HG02840 (cell line): ENCODE results near the gene CIROP.

Source experiments
- ATAC-seq: cut with Tn5 transposase; IDR thresholded peaks from one replicate; pipeline ENCODE4 v1.9.1; 2021; ENCODE audit warnings: mild to moderate bottlenecking, moderate library complexity, moderate number of reproducible peaks; ENCODE audit not compliant: unreplicated experiment, low FRiP score

Gene CIROP, protein sequence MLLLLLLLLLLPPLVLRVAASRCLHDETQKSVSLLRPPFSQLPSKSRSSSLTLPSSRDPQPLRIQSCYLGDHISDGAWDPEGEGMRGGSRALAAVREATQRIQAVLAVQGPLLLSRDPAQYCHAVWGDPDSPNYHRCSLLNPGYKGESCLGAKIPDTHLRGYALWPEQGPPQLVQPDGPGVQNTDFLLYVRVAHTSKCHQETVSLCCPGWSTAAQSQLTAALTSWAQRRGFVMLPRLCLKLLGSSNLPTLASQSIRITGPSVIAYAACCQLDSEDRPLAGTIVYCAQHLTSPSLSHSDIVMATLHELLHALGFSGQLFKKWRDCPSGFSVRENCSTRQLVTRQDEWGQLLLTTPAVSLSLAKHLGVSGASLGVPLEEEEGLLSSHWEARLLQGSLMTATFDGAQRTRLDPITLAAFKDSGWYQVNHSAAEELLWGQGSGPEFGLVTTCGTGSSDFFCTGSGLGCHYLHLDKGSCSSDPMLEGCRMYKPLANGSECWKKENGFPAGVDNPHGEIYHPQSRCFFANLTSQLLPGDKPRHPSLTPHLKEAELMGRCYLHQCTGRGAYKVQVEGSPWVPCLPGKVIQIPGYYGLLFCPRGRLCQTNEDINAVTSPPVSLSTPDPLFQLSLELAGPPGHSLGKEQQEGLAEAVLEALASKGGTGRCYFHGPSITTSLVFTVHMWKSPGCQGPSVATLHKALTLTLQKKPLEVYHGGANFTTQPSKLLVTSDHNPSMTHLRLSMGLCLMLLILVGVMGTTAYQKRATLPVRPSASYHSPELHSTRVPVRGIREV

DNA sequence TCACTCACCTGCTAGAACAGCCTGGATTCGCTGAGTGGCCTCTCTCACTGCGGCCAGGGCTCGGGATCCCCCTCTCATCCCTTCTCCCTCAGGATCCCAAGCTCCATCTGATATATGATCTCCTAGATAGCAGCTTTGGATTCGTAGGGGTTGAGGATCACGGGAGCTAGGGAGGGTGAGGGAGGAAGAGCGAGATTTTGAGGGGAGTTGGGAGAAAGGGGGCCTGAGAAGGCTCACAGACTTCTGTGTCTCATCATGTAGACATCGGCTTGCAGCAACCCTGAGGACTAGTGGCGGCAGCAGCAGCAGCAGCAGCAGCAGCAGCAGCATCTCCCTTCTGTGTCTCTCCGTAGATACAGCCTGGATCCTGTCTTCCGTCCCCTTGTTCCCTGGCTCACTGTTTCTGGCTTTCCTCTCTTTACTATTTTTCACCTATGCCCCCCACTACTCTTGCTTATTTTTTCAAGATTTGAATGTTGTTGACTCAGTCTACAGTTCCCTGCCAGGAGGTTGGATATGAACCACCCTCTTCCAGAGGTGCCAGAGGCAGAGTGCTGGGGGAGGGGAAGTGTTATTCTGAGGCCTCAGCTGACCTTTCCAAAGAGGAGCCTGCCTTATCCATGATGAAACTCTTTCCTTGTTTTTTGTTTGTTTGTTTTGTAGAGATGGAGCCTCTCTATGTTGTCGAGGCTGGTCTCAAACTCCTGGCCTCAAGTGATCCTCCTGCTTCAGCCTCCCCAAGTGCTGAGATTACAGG lies at the start of gene CIROP:
Gene CIROP, minus strand, starts transcription at position 399 of the 757 bp plus-strand sequence. Its CDS starts 69 bp downstream, at position 330.
- no peak for ATAC-seq

DNA sequence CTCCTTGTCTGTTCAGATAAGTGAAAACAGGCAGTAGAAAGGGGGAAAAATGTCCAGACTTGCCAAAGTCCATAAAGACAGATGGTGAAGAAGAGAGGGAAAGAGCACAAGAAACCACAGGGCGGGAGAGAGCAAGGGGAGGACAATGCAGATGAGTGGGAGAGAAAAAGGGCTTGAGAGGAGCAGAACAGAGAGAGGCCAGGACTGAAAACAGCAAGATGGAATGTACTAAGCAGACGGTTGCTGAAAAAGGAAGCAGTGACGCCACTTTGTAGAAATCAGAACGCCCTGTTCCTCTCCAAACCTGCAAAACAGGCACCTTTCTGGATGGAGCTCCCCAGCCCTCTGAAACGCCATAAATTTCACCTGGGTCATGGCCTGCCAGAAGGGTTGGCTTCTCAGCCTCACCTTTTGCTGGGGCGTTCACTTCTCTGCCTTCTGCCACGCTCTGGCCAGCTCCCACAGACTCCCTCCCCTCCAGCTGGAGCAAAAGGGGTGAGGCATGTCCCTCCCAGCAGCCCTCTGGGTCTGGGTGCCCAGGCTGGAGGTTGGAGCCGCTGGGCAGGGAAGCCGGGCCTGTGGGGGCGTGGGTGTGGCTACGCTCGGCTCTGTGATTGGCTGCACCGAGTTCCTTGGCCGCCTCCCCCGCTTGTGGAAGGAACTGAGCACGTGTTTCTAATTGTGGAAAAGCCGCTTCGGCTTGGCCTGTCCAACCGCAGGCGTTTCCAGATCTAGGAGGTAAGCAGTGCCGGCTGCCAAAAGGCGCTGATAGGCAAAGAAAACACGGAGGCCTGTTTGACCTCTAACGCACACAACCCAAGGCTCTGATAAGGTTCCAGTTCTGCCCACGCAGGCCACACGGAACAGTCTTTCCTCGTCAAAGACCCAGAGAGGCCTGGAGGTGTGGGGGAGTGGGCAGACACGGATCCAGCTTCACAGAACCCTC lies 49.3 kb upstream of the CIROP start:
- no peak for ATAC-seq

DNA sequence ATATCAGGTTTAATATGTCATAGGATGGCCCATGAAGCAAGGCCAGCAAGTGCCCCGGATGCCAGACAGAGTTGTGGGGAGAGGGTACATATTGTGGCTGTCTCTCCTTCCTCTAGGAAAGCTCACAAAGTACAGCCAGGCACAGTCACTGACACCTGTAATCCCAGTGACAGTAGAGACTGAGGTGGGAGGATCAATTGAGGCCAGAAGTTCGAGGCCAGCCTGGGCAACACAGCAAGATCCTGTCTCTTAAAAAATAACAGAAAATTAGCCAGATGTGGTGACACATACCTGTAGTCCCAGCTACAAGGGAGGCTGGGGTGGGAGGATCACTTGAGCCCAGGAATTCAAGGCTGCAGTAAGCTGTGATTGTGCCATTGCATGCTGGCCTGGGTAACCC lies 46.6 kb upstream of the CIROP start:
- ATAC-seq: no peak

DNA sequence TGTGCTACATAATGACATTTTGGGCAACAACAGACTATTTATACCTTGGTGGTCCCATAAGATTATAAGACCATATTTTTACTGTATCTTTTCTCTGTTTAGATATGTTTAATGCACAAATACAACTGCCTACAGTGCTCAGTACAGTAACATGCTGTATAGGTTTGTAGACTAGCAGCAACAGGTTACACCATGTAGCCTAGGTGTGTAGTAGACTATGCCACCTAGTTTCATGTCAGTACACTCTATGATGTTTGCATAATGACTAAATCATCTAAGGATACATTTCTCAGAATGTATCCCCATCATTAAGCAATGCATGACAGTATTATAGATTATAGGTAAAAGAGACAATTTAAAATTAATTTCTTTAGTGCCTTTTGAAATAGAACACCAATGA lies 45.0 kb upstream of the CIROP start:
- no peak for ATAC-seq

DNA sequence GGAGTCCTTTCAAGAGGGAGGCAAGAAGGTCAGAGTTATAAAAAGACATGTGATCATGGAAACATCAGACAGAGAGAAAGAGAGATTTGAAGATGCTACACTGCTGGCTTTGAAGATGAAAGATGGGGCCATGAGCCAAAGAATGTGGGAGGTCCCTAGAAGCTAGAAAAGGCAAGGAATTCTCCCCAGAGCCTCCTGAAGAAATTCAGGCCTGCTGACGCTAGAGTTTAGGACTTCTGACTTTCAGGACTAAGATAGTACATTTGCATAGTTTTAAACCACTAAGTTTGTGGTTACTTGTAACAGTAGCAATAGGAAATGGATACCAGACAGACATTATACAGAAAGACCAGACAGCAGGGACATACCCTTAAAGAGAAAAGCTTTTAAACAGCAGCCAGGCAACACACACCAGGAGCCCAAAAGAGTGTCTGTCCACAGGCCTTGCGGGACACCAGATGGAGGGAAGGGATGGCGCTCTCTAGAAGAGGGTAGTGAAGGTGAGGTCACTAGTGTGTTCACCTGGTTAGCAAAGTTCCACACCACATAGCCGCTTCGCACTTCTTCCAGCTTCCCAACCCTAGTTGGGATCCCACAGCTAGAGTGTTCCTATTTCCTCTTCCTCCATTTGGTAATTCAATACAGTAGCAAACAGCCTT lies 43.9 kb upstream of the CIROP start:
- ATAC-seq: no peak

DNA sequence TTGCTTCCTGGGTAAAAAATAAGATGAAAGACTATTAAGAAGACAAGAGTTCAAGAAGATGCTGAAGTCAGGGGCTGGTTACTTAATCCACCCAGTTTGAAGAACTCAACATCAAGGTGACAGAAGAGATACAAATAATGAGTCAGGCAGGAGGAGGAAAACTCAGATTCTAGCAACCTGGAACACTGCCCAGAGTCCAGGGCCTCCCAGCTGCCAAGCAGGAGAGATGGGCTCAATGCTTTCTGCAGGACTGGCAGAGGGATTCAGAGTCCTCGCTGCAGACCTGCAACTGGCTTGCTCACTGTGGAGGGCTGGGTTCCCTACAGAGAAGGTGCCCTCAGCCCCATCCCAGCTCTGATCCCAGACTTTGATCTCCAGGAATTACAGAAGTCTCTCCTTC lies 42.9 kb upstream of the CIROP start:
- ATAC-seq: no peak

DNA sequence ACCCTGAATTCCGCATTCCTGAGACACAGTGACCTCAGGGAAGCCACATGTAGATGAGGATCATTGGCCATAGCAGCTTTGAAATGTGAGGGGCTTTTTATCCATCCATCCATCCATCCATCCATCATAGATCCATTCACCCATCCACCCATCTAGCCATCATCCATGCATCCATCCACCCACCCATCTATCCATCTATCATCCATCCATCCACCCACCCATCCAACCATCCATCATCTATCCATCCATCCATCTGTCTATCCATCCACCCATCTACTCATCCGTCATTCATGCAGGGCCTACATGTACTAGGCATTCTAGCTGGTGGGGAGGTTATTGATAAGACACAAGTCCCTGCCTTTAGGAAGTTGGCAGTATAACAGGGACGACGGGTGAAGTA lies 42.2 kb upstream of the CIROP start:
- no peak for ATAC-seq

DNA sequence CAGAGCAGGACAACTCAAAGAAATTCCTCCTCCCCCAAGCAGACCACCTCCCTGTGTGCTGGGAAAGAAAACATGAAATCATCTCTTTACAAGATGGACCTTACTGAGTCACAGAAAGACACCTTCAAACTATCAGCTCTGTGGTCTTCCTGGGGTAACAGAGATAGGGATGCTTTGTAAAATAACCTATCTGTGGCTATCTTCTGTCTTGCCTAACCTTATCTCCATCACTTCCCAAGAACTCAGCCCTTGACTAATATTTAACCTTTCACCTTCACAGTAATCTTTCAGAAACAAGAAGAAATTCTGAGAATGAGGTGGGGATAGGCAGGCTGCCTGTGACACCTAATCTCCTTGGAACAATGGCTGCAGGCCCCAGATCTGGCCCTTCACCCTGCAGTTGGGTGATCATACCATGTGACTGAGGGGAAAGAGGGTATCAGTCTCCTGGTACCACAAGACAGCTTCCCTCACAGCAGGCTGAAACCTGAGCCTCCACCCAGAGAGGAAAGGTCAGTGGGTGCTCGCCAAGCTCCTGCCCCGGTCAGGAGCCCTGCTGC lies 41.6 kb upstream of the CIROP start:
- ATAC-seq: no peak

DNA sequence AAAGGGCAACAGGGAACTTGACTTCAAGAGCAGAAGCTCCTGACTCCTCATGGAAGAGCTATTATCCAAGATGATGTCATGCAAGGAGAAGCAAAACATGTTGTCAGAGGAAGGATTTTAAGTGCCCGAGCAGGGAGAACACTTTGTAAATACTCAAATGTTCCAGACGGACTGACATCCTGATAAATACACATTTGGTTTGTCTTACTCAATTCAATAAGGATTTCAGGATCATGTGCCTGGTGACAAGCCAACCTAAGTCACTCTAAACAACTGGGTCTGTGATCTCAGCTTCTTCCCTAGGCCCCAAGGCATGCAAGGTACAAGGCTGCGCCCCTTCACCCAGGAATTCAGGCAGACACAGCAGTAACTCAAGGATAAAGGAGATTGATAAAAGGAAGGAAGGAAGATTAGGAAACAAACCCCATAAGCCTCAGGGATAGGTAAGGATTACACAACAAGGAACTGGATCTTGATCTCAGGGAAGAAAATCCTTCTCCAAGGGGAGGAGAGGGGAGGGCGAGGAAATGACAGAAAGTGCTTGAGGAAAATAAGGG lies 41.1 kb upstream of the CIROP start:
- no peak for ATAC-seq

DNA sequence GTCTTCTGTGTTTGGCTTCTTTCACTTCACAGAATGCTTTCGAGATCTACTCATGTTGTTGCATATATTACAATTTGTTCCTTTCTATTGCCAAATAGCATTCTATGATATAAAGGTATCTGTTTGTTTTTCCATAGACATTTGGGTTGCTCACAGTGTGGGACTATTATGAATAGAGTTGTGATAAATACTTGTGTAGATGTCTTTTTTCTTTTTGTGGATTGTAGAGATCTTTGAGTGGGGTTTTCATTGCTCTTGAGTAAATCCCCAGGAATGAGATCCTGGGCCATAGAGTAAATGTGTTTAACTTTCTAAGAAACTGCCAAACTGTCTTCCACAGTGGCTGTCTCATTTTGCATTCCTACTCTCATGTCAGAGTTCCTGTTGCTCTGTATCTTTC lies 39.1 kb upstream of the CIROP start:
- no peak for ATAC-seq

DNA sequence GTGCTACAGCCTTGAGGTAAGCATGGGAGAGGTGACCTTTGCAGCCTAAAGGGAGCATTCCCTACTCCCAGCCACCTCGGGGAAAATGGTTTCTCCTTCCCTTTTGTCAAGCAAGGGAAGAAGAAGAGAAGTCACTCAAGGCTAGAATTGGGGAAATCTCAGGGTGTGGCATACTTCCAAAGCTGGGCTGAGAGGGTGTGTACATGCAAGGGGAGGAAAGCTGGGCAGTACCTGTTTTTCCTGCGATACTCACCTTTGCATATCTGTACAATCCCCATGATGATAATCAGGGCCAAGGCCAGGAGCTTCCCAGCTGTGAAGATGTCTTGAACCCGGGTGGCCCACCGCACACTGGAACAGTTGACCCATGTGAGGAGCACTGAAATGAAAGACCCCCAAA lies 38.0 kb upstream of the CIROP start:
- no peak for ATAC-seq

DNA sequence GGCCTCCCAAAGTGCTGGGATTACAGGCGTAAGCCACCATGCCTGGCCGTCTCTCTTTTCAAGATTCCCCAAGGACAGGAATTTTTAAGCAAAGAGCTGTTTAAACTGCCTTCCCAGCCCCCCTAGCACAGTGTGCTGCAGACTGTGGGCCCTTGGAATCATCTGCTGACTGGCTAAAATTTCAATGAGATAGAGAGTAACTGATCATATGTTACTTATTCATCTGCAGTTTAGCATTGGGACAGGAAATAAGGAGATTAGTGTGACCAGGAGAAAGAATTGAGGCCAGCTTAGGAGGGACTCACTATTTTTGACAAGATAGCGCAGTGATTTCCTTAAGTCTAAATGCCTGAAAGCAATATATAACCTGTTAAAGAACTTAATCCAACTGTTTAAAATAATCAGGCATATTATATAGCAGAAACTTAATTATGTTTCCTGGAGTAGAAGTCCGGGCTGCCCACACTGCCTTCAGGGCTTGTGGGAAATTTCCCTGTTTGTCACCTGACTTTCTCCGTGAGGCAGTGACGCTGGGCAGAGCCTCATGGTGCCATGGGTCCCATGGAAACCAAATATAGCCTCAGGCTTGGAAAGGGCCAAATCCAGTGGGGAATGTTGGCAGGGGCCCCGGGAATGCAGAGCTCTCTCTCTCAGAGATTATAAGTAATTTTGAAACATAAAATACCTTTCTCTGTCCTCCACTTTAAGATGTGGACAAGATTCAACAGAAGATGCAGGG lies 37.1 kb upstream of the CIROP start:
- no peak for ATAC-seq

DNA sequence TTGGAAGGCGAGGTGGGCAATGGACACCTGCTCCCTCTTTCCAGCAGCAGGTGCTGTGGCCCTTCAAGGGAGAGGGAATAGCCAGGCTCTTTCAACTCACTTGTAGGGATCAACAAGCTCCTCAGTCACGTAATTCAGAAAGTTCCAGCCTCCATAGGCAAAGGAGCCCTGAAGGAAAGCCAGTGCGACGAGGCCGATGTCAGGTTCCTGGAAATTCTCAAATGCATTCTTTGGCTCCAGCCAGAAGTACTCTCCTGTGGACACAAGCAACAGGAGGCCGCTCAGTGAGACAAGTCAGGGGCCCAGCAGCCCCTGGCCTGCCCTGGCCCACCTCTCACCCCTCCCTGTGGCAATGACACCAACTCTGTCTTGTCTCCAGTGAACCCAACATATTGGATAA lies 35.6 kb upstream of the CIROP start:
- ATAC-seq: no peak

DNA sequence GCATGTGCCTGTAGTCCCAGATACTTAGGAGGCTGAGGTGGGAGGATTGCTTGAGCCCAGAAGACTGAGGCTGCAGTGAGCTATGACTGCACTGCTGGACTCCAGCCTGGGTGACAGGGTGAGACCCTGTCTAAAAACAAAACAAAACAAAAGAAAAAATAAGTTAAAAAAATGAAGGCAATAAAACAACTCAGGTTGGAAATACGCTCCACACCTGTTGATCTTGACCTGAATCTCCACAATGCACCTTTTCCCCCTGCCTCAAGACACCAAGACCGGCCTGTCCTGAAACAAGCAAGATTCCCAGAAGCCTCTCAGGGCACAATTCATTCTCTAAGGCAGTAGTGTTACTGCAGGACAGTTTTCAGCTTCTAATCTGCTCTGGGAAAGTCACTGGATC lies 35.1 kb upstream of the CIROP start:
- no peak for ATAC-seq

DNA sequence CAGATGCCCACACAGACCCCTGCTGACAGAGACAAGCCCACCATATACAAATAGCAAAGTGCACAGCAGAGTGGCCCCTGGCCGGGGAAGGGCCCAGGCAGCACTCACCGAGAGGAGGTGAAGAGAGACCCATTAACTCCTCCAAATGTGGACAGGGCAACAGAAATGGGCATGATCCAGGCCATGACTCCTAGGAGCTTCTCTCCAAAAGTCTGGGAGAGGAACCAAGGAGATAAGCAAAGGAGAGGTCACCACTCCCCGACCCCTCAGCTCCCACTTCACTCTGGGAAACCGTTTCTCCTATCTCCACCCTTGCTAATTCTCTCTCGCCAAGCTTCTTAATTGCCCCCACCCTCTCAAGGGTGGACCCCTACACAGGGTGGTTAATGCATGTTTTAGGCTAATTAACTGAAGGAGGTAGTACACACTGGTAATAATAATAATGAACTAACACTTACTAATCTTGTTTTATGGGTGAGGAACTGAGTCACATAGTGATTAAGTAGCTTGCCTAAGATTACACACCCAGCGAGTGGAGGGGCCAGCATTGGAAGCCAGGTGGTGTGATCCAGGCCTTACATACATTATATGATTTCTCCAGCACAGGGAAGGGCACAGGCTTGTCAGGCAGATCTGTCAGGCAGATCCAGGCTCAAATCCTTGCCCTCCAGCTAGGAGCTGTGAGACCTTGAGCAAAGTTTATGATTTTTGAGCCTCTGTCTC lies 33.2 kb upstream of the CIROP start:
- no peak for ATAC-seq

DNA sequence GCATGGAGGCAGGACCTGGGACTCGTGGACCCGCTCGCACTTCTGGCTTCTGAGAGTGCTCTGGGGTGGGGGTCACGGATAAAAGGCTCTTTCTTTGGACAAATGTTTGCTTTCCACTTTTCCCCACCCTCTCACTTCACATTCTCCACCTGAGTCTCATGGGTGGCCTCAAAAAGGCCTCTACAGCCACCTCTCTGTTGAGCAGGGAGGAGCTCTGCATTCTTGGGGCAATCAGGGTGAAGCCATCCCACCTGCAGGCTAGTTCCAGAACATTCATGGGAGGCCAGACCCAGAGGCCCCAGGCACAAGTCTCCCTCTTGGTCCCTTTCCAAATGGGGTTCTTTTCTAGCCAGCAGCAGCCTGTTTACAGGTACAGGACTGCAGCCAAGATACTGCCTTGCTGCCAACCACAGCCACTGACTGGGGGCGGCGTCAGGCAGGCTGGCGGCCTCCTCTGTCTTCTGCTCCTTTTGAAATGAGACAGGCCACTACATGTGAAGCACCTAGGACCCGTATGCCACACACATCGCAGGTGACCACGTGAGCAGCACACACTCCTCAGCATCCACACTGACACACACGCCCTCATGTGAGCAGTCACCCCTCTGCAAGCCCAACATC lies 32.5 kb upstream of the CIROP start:
- no peak for ATAC-seq

DNA sequence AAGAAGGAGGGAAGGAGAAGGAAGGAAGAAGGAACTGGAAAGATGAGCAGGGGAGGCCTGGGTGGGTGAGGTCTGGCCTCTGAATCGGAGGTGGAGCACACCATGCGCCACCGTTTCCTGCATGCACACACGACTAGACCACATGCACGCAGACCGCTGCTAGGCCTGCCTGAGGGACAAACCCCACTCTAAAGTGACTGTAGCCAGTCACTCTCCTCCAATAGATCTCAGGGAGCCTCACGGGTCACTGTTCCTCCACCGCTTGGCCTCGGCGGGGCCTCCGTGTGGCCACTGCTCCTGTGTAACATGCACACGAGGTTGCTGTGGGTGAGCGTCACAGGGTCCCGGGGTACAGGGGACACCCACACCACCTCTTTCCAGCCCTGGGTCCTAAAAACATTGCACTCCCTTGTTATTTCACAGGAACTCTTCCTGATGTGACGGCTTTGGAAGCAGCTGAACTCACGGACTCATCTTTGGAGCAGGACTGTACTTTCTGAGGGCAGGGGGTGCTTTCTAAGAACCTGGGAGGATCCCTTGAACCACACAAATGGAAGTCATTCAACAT lies 31.9 kb upstream of the CIROP start:
- ATAC-seq: no peak
